Upper lobe of right lung (tissue), 1 donor: ENCODE results near the gene NT5C1B. TPM values are rescaled to one million over a fixed set of nuclear protein-coding genes. Genes with fewer than 3 reads are reported as not detected.
"Not testable (repeated sequence)": the region's sequence is repeated elsewhere in the genome, so short reads cannot be mapped to it uniquely, and the experiment has no call there.

ENCODE experiments used
- ATAC-seq: fragments of 200-7000 bp; cut with Tn5 transposase; one replicate; pipeline ENCODE4 v1.9.1; 2020; ENCODE audit warnings: mild to moderate bottlenecking, moderate library complexity
- DNase-seq: peaks from one replicate; pipeline ENCODE4 v3.0.0-alpha.2; 2020
- H3K27ac ChIP-seq: fragments of 200-600 bp; one replicate; pipeline ENCODE4 v1.8.0; 2022
- H3K27me3 ChIP-seq: fragments of 200-600 bp; one replicate; pipeline ENCODE4 v1.8.0; 2022; ENCODE audit warnings: mild to moderate bottlenecking
- H3K36me3 ChIP-seq: fragments of 200-600 bp; one replicate; pipeline ENCODE4 v1.8.0; 2022
- H3K4me1 ChIP-seq: fragments of 200-600 bp; one replicate; pipeline ENCODE4 v1.8.0; 2022
- H3K4me3 ChIP-seq: fragments of 200-600 bp; one replicate; pipeline ENCODE4 v1.8.0; 2022; ENCODE audit warnings: mild to moderate bottlenecking
- H3K9me3 ChIP-seq: fragments of 200-600 bp; one replicate; pipeline ENCODE4 v1.8.0; 2022
- CTCF ChIP-seq: fragments of 200-600 bp; IDR thresholded peaks from one replicate; pipeline ENCODE4 v1.8.0; 2022; ENCODE audit warnings: antibody characterized with exemption
- intact Hi-C: fragments of 100-400 bp; cut with DNase I; formaldehyde crosslinking; loops from one replicate; pipeline ENCODE4 v1.11.0; 2022
- long read RNA-seq: library from polyadenylated mRNA; unstranded; transcript quantifications from one replicate; pipeline ENCODE4 v2.0.0, GENCODE V29; 2021
- total RNA-seq: library from RNA; stranded (reverse); fragmentation: NEBNext Ultra II Directional; extraction: Animal tissue kit (Norgen Biotek cat#: 25700); gene quantifications from one replicate; pipeline ENCODE4 v1.2.1, GENCODE V29; 2021
- donor health status: DM: no; HTN: yes; CAD: no; lungs with severe emphysema.

Gene NT5C1B
- total RNA-seq = not detected
- long read RNA-seq = 0 reads

GRCh38 chr2:18589354-18589753 is at the start of gene NT5C1B:
NT5C1B (minus strand) TSS chr2:18589569; CDS start chr2:18589468, 101 bp downstream.
- no peak for TF ChIP-seq CTCF
- no peaks in the 10 kb centered on the region for H3K9me3 ChIP-seq
- H3K36me3 ChIP-seq = no peaks in the 10 kb centered on the region
- DNase-seq (no peak), ATAC-seq (no peak)
- no peak within 1 kb of the TSS for H3K4me3 ChIP-seq
- no peaks in the 10 kb centered on the region for H3K27me3 ChIP-seq
- intact Hi-C loops = no loop called here
- no peak within 1 kb of the TSS for H3K27ac ChIP-seq
- no peaks in the 10 kb centered on the region for H3K4me1 ChIP-seq

GRCh38 chr2:18637196-18637595 is 47.8 kb upstream of the NT5C1B start:
- DNase-seq = no peak
- H3K9me3 ChIP-seq = peaks cover 9% of the 10 kb centered on the region
- TF ChIP-seq CTCF = no peak
- no peak overlapping the region for H3K4me3 ChIP-seq
- H3K4me1 ChIP-seq = no peaks in the 10 kb centered on the region
- no peaks in the 10 kb centered on the region for H3K27me3 ChIP-seq
- no peaks in the 10 kb centered on the region for H3K36me3 ChIP-seq
- no peak overlapping the region for H3K27ac ChIP-seq
- no peak for ATAC-seq
- intact Hi-C loops = no loop called here

- intact Hi-C loops = not testable (repeated sequence)
These were observed 43.3 kb upstream of the NT5C1B start for GRCh38 chr2:18632699-18633098.

GRCh38 chr2:18630941-18631340 is 41.6 kb upstream of the NT5C1B start:
- Histone ChIP-seq H3K36me3 (no peaks in the 10 kb centered on the region), H3K4me3 (no peak overlapping the region), H3K9me3 (no peaks in the 10 kb centered on the region), H3K27ac (no peak overlapping the region), H3K27me3 (no peaks in the 10 kb centered on the region), H3K4me1 (no peaks in the 10 kb centered on the region)
- DNase-seq (no peak), ATAC-seq (no peak)
- no peak for TF ChIP-seq CTCF
- intact Hi-C loops = no loop called here

More at GRCh38 chr2:18632699-18633098, 43.3 kb upstream of the NT5C1B start:
- not testable (repeated sequence) for H3K27me3 ChIP-seq, H3K27ac ChIP-seq, DNase-seq, H3K4me3 ChIP-seq, H3K4me1 ChIP-seq, H3K36me3 ChIP-seq, H3K9me3 ChIP-seq, ATAC-seq

- H3K4me1 ChIP-seq = no peaks in the 10 kb centered on the region
These were observed 41.2 kb upstream of the NT5C1B start for GRCh38 chr2:18630541-18630940.

GRCh38 chr2:18630101-18630500 is 40.7 kb upstream of the NT5C1B start:
- H3K27me3 ChIP-seq = no peaks in the 10 kb centered on the region
- no peaks in the 10 kb centered on the region for H3K9me3 ChIP-seq
- no peaks in the 10 kb centered on the region for H3K36me3 ChIP-seq
- no peaks in the 10 kb centered on the region for H3K4me1 ChIP-seq
- DNase-seq (no peak), ATAC-seq (no peak)
- TF ChIP-seq CTCF = no peak
- H3K27ac ChIP-seq = no peak overlapping the region
- intact Hi-C loops = no loop called here
- no peak overlapping the region for H3K4me3 ChIP-seq

More at GRCh38 chr2:18630541-18630940, 41.2 kb upstream of the NT5C1B start:
- H3K27ac ChIP-seq = no peak overlapping the region
- DNase-seq (no peak), ATAC-seq (no peak)
- no peak for TF ChIP-seq CTCF
- H3K9me3 ChIP-seq = no peaks in the 10 kb centered on the region
- no peaks in the 10 kb centered on the region for H3K27me3 ChIP-seq
- H3K36me3 ChIP-seq = no peaks in the 10 kb centered on the region
- intact Hi-C loops = no loop called here
- no peak overlapping the region for H3K4me3 ChIP-seq
